DOHH2 (cell line): ENCODE measurements around the gene KIF19.

ENCODE experiments used
- EZH2phosphoT487 ChIP-seq: fragments of 200-600 bp; sonication (generic); IDR thresholded peaks from 2 replicates; pipeline ENCODE4 v1.6.1; 2017; ENCODE audit warnings: borderline replicate concordance, mild to moderate bottlenecking, antibody characterized with exemption, low read length, moderate library complexity, mixed read lengths
- TF ChIP-seq, protein P1 (sequence below): fragments of 200-600 bp; sonication (generic); IDR thresholded peaks from one replicate; pipeline ENCODE4 v1.5.1; 2014; ENCODE audit warnings: antibody characterized with exemption, mild to moderate bottlenecking, low read depth, low read length; ENCODE audit not compliant: poor library complexity, severe bottlenecking

DNA sequence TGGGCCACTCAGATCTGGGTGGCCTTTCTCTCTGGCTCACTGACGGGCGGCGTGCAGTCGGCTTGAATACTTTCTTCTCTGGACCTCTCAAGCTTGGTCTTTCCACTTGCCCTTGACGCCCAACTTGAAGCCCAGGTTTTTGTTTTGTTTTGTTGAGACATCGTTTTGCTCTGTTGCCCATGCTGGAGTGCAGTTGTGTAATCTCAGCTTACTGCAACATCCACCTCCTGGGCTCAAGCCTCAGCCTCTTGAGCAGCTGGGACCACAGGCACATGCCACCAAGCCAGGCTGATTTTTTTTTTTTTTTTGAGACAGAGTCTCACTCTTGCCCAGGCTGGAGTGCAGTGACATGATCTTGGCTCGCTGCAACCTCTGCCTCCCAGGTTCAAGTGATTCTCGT is 22.7 kb upstream of the KIF19 start:
- TF ChIP-seq, protein P1, sequence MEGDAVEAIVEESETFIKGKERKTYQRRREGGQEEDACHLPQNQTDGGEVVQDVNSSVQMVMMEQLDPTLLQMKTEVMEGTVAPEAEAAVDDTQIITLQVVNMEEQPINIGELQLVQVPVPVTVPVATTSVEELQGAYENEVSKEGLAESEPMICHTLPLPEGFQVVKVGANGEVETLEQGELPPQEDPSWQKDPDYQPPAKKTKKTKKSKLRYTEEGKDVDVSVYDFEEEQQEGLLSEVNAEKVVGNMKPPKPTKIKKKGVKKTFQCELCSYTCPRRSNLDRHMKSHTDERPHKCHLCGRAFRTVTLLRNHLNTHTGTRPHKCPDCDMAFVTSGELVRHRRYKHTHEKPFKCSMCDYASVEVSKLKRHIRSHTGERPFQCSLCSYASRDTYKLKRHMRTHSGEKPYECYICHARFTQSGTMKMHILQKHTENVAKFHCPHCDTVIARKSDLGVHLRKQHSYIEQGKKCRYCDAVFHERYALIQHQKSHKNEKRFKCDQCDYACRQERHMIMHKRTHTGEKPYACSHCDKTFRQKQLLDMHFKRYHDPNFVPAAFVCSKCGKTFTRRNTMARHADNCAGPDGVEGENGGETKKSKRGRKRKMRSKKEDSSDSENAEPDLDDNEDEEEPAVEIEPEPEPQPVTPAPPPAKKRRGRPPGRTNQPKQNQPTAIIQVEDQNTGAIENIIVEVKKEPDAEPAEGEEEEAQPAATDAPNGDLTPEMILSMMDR, result no peak
- TF ChIP-seq EZH2phosphoT487, result no peak
